ENCODE data around the gene ANKS1A.

The ANKS1A gene

GRCh38 chr6:34867484-34867883 is 21.6 kb upstream of the ANKS1A start:
- no peaks in the 10 kb centered on the region for H3K79me2 ChIP-seq (ENCODE audit: insufficient read depth, low read length)

DNA sequence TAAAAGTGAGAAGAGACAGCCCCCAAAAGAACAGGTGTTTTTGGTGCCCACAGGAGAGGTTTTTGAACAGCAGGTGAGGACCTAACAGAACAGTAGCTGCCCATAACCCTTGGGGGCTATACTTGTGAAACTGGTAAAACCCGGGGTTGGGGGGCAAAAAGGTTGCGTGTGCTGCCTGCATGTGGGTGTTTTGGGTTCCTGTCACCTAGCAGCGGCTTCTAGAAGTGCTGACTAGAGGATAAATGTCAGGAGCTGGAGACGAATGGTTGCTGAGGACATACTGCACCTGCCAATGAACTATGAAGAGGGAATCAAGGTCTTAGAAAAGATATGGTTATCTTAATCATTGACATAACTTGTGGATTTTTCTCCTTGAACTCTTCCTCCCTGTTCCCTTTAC is 17.2 kb upstream of the ANKS1A start:
- Histone ChIP-seq H3K9ac (ENCODE audit: low read depth, low read length, poor library complexity, severe bottlenecking) (no peak overlapping the region), H3K9me3 (ENCODE audit: insufficient read depth, low read depth, low read length) (no peaks in the 10 kb centered on the region), H4K20me1 (ENCODE audit: insufficient read depth, low read length, poor library complexity, severe bottlenecking) (no peaks in the 10 kb centered on the region), H3K9me2 (replicated peaks; ENCODE audit: low read depth, low read length) (no peaks in the 10 kb centered on the region), H3K36me3 (ENCODE audit: insufficient read depth, low read length) (peaks cover 70% of the 10 kb centered on the region; the same call in 1 of the 2 replicates), H3F3A (ENCODE audit: low read depth) (no peaks in the 10 kb centered on the region), H3K4me2 (ENCODE audit: low read depth, low read length, poor library complexity, severe bottlenecking) (no peak overlapping the region), H3K4me3 (ENCODE audit: low read length, poor library complexity, severe bottlenecking) (no peak overlapping the region), H3K79me2 (ENCODE audit: insufficient read depth, low read length) (no peaks in the 10 kb centered on the region), H3K4me1 (ENCODE audit: insufficient read depth, low read length, poor library complexity, severe bottlenecking) (no peaks in the 10 kb centered on the region), H2AFZ (ENCODE audit: low read length) (no peak overlapping the region), H3K27me3 (ENCODE audit: insufficient read depth, low read length, poor library complexity, severe bottlenecking) (no peaks in the 10 kb centered on the region)
- TF ChIP-seq EZH2phosphoT487 (IDR thresholded peaks at IDR 0.05; ENCODE audit: borderline replicate concordance) (no peak), CTCF (conservative IDR thresholded peaks at IDR 0.05; ENCODE audit: low read length) (no peak)

More at GRCh38 chr6:34867484-34867883, 21.6 kb upstream of the ANKS1A start:
- peak; percentile 39; the same call in 1 of the 2 replicates for TF ChIP-seq CTCF (conservative IDR thresholded peaks at IDR 0.05; ENCODE audit: low read length)
- TF ChIP-seq EZH2phosphoT487 (IDR thresholded peaks at IDR 0.05; ENCODE audit: borderline replicate concordance) = no peak
- Histone ChIP-seq H3K9me3 (ENCODE audit: insufficient read depth, low read depth, low read length) (no peaks in the 10 kb centered on the region), H3K36me3 (ENCODE audit: insufficient read depth, low read length) (peaks cover 42% of the 10 kb centered on the region; the same call in 1 of the 2 replicates), H2AFZ (ENCODE audit: low read length) (no peak overlapping the region), H3K27me3 (ENCODE audit: insufficient read depth, low read length, poor library complexity, severe bottlenecking) (no peaks in the 10 kb centered on the region), H3K9me2 (replicated peaks; ENCODE audit: low read depth, low read length) (no peaks in the 10 kb centered on the region), H3K9ac (ENCODE audit: low read depth, low read length, poor library complexity, severe bottlenecking) (no peak overlapping the region), H3K4me2 (ENCODE audit: low read depth, low read length, poor library complexity, severe bottlenecking) (no peak overlapping the region), H3K4me1 (ENCODE audit: insufficient read depth, low read length, poor library complexity, severe bottlenecking) (peaks cover 34% of the 10 kb centered on the region), H3F3A (ENCODE audit: low read depth) (no peaks in the 10 kb centered on the region), H4K20me1 (ENCODE audit: insufficient read depth, low read length, poor library complexity, severe bottlenecking) (no peaks in the 10 kb centered on the region), H3K4me3 (ENCODE audit: low read length, poor library complexity, severe bottlenecking) (no peak overlapping the region)

DNA sequence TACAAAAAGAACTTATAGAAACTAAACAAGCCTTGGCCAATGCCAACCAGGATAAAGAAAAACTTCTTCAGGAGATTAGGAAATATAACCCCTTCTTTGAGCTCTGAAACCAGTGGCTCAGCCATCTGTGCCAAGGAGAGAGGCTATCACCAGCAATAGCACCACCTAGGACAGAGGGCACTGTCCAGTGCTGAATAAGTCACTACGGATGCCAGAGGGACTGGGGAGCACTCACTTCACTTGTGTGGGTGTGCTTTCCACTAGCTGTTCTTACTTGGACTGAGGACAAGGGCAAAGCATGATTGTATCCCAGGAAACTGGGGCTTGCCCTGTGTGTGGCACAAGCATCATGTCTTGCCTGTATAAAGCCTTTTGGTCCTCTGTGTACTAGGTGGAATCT is 16.7 kb upstream of the ANKS1A start:
- Histone ChIP-seq H2AFZ (ENCODE audit: low read length) (no peak overlapping the region), H3K4me2 (ENCODE audit: low read depth, low read length, poor library complexity, severe bottlenecking) (no peak overlapping the region), H3K27me3 (ENCODE audit: insufficient read depth, low read length, poor library complexity, severe bottlenecking) (no peaks in the 10 kb centered on the region), H3F3A (ENCODE audit: low read depth) (no peaks in the 10 kb centered on the region), H3K36me3 (ENCODE audit: insufficient read depth, low read length) (peaks cover 69% of the 10 kb centered on the region; the same call in 1 of the 2 replicates), H3K79me2 (ENCODE audit: insufficient read depth, low read length) (no peaks in the 10 kb centered on the region), H3K4me1 (ENCODE audit: insufficient read depth, low read length, poor library complexity, severe bottlenecking) (no peaks in the 10 kb centered on the region), H3K4me3 (ENCODE audit: low read length, poor library complexity, severe bottlenecking) (no peak overlapping the region), H3K9ac (ENCODE audit: low read depth, low read length, poor library complexity, severe bottlenecking) (no peak overlapping the region), H3K9me3 (ENCODE audit: insufficient read depth, low read depth, low read length) (no peaks in the 10 kb centered on the region), H4K20me1 (ENCODE audit: insufficient read depth, low read length, poor library complexity, severe bottlenecking) (no peaks in the 10 kb centered on the region), H3K9me2 (replicated peaks; ENCODE audit: low read depth, low read length) (no peaks in the 10 kb centered on the region)
- no peak for TF ChIP-seq CTCF (conservative IDR thresholded peaks at IDR 0.05; ENCODE audit: low read length)
- no peak for TF ChIP-seq EZH2phosphoT487 (IDR thresholded peaks at IDR 0.05; ENCODE audit: borderline replicate concordance)

Data from Loucy (cell line).